NB4 (cell line): ENCODE results near the gene ADAMTS2.

Source experiments
- DNase-seq: peaks from one replicate; pipeline ENCODE4 v3.0.0; 2010; ENCODE audit warnings: low read depth
- H3K4me3 ChIP-seq: one replicate; pipeline ENCODE4 v1.5.1; 2011; ENCODE audit warnings: mild to moderate bottlenecking, low read depth, low read length, moderate library complexity
- MYC ChIP-seq: IDR thresholded peaks from 2 replicates; pipeline ENCODE4 v1.6.1; 2011; ENCODE audit warnings: low read depth, low read length
- POLR2A ChIP-seq: IDR thresholded peaks from 2 replicates; pipeline ENCODE4 v1.6.1; 2011; ENCODE audit warnings: mild to moderate bottlenecking; ENCODE audit not compliant: insufficient read length; ENCODE audit errors: extremely low read depth
- TF ChIP-seq, protein P1 (sequence below): IDR thresholded peaks from one replicate; pipeline ENCODE4 v1.5.1; 2012; ENCODE audit warnings: low read depth, low read length
- TF ChIP-seq, protein P2 (sequence below): IDR thresholded peaks from 2 replicates; pipeline ENCODE4 v1.6.1; 2011; ENCODE audit warnings: low read depth, low read length

Gene ADAMTS2

DNA sequence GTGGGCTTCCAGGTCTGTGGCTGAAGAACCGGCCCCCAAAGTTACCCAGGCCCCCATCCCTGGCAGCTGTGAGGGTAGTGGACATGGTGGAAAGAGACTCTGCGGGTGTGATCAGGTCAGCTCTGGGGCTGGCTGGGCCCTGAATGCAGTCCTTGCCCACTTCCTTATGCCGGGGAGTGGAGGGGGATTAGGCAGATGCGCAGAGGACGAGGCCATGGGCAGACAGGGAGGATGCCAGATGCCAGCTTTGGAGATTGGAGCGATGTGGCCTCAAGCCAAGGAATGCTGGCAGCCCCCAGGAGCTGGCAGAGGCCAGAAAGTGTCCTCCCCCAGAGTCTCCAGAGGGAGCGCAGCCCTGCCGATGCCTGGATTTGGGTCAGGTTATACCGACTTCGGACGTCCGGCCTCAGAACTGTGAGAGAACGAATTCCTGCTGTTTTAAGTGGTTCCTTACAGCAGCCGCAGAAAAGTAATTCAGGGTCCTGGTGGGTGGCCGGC is 69.8 kb downstream of the ADAMTS2 start:
- TF ChIP-seq POLR2A (no peak), MYC (no peak)
- TF ChIP-seq, protein P1, sequence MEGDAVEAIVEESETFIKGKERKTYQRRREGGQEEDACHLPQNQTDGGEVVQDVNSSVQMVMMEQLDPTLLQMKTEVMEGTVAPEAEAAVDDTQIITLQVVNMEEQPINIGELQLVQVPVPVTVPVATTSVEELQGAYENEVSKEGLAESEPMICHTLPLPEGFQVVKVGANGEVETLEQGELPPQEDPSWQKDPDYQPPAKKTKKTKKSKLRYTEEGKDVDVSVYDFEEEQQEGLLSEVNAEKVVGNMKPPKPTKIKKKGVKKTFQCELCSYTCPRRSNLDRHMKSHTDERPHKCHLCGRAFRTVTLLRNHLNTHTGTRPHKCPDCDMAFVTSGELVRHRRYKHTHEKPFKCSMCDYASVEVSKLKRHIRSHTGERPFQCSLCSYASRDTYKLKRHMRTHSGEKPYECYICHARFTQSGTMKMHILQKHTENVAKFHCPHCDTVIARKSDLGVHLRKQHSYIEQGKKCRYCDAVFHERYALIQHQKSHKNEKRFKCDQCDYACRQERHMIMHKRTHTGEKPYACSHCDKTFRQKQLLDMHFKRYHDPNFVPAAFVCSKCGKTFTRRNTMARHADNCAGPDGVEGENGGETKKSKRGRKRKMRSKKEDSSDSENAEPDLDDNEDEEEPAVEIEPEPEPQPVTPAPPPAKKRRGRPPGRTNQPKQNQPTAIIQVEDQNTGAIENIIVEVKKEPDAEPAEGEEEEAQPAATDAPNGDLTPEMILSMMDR, result no peak
- TF ChIP-seq, protein P2, sequence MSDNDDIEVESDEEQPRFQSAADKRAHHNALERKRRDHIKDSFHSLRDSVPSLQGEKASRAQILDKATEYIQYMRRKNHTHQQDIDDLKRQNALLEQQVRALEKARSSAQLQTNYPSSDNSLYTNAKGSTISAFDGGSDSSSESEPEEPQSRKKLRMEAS, result no peak
- no peak for DNase-seq
- H3K4me3 ChIP-seq, result no peak overlapping the region

DNA sequence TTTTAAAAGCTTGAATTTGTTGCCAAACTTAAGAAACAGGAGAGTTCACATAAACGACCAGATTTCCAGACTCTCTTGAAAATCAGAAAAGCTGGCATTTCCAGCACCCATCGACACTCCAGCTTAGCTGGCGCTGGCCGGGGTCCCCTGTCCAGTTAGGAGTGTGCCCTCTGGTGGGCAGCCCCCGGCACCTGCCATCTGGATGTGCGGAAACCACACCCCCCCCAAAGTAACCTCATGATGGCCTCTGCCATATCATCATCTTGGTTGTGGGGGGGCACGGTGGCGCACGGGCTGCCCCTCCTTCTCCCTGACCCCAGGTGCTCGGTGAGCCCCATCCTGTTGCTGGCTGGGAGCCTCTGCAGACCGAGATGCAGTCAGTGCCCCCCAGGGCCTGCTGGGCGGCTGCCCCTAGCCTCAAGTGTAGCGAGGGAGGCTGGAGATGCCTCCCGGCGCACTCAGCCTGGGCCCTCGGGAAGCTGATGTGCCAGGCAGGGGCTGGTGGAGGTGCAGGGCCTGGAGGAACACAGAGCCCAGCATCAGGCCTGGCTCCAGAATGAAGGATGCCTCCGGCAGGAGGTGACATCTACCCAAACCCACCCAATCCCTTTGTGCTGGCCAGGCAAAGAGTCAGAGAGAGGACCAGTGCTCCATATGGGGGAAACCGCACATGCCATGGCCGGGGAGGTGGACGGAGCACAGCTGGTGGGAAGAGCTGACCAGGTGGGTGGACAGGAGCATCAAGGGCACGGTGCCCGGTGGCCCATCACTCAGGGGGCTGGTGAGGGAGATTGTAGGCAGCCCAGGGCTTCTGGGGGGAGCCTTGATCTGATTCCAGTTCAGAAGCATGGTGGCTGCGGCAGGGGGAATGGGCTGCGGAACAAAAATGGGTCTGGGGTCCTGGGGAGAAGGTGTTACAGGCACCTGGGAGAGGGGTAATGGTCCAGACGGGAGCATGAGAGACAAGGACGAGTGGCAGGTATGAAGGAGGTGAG is 70.6 kb downstream of the ADAMTS2 start:
- no peak overlapping the region for H3K4me3 ChIP-seq
- DNase-seq, result no peak
- no peak for TF ChIP-seq MYC
- TF ChIP-seq, protein P1, result peak; percentile 5

DNA sequence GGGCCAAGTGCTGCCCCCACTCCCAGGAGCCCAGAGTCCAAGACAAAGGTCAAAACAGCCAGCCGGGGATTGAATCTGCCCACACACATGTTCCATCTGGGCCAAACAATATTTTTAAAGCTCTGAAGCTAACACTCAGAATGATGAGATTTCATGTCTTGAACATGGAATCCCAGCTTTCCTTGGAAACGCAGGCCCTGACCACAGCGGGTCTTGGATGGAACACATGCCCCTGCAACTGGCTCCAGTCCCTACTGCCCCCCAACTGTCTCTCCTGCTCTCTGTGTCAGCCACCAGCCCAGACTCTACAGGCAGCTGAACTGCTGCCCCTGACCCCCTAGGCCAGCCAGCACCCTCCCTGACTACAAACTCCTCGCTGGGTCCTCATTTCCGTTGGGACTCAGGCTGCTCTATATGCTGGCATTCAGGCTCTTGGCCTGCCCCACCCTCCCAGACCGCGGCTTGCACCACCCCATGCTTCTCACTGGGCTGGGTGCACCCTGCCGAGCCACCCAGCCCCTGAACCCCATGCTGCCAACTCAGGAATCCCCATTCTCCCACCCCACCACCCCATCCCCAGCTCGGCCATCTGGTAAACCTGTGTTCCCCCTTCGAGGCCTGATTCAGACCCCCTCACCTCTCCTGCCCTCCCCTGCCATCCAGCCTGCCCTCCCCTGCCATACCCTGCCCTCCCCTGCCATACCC is 71.7 kb downstream of the ADAMTS2 start:
- TF ChIP-seq, protein P2, result no peak
- TF ChIP-seq, protein P1, result no peak
- TF ChIP-seq MYC (no peak), POLR2A (no peak)
- H3K4me3 ChIP-seq, result no peak overlapping the region
- DNase-seq, result no peak

DNA sequence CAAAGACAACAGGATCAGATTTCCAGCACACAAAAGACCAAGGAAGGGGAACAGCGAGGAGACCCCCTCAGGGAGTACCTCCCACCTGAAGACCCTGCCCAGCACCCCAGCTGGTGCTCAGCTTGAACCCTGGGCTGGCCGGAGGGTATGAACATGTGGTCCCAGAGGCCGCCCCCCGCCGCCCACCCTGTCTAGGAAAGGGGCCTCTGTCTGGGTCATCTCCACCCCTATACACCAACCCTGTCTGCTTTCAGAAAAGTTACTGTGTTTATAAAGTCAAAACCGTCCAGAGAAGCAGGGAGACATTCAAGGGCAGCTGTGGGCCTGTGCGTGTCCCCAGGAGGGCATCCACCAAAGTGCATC is 72.2 kb downstream of the ADAMTS2 start:
- H3K4me3 ChIP-seq, result no peak overlapping the region
- no peak for DNase-seq
- TF ChIP-seq MYC, result no peak
- no peak for TF ChIP-seq POLR2A
- TF ChIP-seq, protein P1, result no peak
- TF ChIP-seq, protein P2, result no peak

DNA sequence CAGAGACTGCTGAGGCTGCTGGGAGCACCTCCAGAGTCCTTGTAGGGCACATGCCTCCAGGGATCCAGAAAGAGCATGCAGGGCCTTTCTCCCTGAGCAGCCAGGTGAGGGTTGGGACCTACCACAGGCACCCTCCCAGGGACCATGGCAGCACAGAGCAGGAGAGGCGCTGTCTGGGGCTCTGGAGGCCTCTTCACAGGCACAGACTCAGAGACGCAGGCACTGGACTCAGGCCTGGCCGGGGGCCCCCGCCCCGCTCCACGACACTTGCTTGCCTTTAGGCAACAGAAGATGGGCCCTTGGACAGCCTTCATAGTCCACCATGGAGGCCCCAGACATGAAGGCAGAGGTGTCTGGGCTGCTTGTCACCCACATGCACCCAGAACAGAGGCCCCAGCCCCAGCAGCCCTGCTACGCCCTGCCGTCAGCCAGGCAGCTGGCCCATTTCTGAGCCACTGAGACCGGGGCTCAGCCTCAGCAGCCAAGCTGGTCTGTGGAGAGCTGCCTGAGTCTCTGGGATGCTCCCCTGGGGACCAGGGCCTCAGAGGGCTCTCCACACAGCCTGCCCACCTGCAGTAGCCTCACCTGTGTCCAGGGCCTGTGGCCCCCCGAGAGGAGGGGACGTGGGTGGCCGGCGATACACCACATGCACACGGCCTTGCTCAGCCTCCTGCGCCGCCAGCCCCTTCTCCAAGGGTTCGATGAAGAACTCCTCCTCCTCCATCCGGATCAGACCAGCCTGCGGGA is 72.8 kb downstream of the ADAMTS2 start:
- no peak overlapping the region for H3K4me3 ChIP-seq
- TF ChIP-seq, protein P2, result no peak
- TF ChIP-seq MYC, result no peak
- no peak for TF ChIP-seq POLR2A
- TF ChIP-seq, protein P1, result no peak
- no peak for DNase-seq
